DMS153 (cell line): ENCODE results near the gene SFMBT1.

Experiments used
- DNase-seq: peaks from one replicate; lab custom pipeline; 2025; lab: John Stamatoyannopoulos, UW

The SFMBT1 gene

DNA sequence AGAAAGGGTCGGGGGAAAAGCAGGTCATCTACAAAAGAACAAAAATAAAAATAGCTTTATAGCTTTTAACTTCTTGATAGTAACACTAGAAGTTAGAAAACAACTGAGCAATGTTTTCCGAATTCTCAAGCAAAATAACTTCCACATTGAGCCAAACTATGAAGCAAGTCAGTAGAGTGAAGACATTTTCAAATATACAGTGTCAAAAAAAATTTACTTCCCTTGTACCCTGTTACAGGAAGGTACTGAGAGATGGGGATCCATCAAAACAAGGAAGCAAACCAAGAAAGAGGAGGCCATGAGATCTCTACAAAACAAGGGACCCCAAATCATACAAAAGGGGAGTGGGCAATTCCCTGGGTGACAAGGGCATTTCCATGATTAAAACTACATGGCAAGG, 121.9 kb downstream of the SFMBT1 start:
- DNase-seq, result no peak

DNA sequence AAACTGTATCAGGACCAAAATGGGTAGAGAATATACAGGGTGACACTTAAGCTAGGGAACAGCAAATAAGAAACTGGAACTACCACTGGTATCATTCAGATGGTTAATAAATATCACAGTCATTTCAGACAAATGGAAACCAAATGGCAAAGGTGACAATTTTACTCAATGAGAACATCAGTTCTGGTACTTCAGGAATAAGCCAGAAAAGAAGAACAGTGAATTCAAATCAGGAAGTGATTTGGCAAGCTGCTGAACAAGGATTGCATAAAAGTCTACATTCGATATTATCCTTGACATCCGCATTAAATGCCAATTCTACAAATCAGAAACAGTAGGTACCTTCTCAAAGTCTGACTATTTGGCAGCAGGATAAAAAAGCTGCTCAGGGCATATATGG, 125.0 kb downstream of the SFMBT1 start:
- no peak for DNase-seq

DNA sequence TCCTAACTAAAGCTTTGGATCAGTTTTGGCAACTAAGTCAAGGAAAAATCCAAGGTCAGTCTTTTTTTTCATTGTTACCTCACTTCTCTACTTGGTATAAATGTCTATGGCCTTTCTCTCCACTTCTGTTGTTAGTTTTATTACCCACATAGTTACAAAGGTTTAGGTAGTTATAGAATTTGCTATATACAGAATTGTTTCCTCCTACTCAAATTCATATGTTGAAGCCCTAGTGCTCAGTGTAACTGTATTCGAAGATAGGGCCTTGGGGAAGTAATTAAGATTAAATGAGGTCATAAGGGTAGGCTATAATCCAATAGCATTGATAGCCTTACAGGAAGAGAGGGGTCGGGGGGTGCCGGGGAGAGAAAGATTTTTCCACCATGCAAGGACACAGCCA, 128.8 kb downstream of the SFMBT1 start:
- no peak for DNase-seq

DNA sequence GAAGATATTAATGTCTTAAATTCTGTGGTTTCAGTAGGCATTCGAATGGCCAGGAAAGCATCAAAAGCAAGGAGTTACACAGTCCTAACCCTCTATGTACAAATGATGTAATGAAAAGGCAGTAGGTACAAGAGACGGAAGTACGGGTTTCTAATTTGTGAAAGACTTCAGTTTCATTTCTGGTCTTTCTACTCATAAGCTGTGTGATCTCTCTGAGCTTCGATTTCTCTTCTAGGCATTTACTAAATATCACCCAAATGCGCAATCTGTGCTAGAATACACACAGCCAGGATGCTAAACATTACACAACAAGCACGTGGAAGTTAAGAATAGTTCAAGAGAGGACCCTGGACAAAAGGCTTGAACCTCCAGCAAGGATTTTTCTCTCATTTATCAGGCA, 130.6 kb downstream of the SFMBT1 start:
- DNase-seq, result no peak

DNA sequence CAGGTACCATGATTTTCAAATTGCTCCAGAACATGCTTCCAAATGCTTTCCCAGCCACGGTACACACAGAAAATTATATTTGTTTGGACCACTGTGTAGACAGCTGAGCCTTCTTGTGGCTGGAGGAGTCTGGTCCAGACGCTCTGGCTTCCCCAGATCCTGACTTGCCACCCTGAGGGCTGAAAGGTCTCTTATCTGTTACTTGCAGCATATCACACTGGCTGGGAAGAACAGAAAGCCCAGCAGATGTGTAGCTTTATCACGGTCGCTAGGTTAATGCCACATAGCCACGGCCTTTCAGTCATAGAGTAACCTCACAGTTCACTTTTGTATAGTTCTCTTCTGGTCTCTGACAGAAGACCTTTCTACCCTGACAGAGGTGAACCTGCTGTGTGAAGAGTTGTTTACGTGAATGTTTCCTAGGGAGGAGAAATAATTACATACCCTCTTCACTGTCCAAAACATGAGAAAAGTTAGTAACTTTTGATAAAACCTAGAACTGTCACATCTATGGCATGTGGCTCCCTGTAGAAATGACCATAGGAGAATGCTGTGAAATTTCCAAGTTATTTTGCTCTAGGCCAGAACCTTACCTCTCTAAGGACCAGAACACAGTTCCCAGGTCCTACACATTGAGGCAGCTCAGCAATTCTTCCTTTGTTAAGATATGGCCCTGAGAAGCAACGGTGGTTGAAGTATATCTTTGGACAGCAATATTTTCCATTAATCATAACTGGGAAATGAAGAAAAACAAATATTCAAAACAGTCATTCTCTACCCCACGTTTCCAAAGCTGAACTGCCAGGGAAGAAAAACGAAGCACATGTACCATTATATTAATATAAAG, 132.8 kb downstream of the SFMBT1 start:
- no peak for DNase-seq

DNA sequence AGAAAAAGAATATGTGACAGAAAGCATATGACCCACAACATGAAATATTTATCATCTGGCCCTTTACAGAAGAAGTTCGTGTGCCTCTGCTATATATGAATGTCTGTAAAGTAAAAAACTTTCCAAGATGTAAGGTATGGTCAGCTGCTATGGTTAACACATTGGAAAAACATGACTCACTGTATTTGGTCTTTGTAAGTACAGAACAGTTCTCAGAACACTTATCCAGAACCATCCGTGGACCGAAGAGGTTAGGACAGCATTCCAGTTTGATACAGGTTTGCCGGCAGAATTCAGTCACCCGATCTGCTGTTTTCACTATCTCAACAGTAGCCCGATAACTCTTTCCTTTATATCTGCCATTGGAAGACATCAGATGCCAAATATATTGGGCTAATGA, 135.1 kb downstream of the SFMBT1 start:
- DNase-seq, result no peak

DNA sequence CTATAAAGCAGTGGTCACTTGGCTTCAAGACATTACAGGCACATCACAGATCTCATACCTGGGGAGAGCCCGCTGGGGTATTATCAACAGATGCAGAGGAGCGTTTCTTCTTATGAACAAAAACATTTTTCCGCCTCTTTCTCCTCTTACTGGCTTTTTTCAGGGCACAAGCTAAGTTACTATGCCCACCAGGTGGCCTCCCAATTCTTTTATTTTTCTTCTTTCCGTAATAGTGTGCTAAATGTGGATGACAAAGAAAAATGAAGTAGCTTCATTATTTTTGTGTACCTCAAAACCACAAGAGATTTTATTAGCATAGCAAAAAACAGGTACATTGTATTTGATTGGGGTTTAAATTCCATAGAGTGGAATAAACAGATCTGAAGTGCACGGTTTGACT, 138.4 kb downstream of the SFMBT1 start:
- DNase-seq, result no peak

DNA sequence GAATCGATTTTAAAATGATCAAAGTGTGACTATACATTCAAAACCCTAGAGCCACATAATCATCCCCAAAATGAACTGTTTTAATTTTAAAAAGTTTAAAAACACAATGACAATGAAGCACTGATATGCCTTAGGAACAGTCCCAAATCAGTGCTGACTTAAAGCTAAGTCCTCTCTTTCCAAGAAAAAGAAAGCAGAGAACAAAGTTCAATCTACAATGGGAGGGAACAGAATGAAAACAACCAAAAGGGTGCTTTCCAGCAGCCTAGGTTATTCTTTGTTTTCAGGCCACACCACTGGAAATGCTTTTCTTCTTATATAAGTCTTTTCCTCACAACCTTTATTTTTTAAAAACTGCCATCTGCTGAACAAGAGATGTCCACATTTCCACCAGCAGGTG, 141.3 kb downstream of the SFMBT1 start:
- no peak for DNase-seq

DNA sequence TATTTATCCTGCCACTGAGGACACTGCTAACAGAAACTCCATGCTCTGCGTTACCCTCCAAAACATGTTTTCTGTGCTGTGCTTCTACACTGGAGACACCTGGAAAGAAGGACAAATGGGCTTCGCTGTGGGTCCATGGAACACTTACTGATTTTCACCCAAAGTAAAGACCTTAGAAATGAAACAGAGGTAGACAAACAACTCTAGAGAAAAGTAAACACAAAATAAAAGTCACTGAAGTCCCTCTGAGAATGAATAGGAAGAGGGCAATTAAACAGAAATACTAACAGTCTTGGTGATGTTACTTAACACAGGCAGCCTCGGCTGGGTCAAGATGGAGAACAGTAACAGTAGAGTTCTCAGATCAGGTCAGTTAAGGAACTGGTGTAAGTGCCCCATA, 141.9 kb downstream of the SFMBT1 start:
- no peak for DNase-seq

DNA sequence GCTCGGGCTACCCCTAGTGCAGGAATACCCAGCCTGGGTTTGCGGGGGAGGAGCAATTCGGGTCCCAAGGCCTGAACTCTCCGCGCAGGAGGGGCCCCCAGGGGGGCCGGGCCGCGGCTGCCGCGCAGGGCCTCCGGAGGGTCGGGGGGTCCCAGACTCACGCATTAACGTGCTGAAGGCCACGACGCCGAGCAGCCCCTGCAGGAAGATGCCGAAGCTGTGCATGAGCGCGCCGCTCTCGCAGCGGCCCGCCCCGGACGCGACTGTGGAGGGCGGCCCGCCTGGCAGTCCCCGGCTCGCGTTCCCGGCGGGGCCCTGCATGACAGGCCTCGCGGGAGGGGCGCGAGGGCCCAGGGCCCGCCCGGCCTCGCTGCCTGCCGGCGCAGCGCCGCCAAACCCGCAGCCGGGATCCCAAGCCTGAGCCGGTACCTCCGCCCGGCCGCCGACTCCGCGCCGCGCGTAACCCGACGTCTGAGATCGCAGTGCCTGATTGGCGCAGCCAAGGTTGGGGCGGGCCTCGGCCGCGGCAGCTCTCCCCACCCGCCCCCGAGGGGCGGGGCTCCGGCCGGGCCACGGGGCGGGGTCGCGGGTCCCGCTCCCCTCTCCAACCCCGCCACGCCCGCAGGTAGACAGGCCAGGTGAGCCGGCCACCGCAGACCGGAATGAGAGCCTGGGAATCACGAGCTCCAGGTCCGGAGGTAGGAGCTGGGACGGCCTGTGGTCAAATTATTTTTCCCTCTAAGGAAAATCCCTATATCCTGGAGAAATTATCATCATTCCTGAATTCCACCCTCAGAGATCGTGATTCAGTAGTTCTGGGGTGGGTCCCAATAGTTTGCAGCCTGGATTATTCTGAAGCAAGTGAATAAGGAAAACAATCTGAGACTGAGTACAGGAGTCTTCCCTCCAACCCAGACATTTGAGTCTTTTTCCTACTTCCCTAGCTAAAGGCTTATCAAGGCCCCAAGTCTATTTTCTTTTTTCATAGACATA, 148.4 kb downstream of the SFMBT1 start, which contains the start of gene STIMATE:
STIMATE (minus strand) TSS at position 419 of the 993 bp plus-strand sequence; CDS start at position 321, 98 bp downstream.
- peak; percentile 32 for DNase-seq

DNA sequence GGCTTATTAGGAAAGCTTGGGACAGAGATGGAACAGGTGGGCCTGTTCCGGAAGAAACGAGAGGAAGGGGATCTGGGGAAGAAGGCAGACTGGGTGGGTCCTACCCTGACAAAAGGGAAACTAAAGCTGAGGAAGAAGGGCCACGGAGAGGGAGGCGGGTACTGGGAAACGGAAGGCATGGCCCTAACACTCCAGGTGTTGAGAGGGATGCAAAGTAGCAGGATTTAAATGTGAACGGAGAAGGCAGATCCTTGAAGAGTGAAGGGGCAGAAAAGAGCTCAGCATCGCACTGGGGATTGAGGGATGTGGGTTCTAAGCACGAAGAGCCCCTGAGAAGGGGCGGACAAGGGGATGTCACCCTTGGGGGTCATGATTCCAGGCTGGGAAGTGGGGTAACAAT, 149.3 kb downstream of the SFMBT1 start:
- DNase-seq, result no peak

DNA sequence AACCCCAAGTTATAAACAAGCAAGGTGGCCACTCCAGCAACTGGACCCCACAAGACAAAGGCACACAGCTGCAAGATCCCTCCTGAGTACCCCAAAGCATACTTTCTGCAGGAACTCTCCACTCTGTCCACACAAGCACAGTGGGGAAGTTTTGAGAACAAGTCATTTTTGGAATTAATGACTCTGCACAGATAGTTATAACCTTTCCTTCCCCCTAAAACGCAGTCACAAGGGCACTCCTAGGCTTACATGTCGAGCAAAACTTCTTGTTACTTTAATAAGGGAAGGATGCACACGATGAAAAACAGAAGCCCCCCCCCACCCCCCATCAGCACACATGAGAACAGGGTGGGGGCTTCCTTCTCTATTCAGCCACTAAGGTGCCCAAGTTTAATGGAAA, 149.7 kb downstream of the SFMBT1 start:
- DNase-seq, result no peak

DNA sequence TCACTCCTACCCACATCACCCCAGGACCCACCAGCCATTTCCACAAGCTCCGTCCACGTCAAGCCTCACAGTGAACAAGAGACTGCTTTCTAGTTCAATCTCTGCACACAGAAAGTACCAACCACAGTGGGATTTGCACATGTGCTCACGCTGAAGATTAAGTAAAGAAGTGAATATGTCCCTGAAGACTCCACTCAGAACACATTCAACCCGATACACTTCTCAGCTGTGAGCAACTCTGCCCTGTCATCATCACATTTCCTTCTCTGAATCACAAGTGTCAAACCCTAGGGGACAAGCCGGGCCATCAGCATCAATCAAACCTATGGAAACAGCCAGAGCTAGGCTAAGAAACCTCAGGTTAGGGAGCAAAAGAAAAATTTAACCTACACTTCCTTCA, 150.5 kb downstream of the SFMBT1 start:
- no peak for DNase-seq

DNA sequence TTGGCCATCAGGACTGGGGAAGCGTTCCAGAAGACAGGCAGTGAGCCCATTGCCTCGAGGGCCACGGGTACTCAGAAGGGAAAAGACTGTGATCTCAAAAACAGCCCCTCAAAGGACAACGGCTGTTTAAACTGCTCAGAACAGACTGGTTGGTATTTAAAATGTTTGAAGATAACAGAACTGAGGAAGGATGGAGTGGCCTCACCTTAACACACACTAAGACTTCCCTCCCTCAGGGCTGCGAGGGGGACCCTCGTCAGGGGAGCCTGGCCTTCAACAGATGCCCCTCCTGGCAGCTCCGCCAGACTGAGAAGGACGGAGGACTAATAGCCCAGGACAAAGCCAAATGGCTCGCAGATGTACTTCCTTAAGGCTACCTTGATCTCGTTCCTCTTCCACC, 151.1 kb downstream of the SFMBT1 start:
- DNase-seq, result no peak

DNA sequence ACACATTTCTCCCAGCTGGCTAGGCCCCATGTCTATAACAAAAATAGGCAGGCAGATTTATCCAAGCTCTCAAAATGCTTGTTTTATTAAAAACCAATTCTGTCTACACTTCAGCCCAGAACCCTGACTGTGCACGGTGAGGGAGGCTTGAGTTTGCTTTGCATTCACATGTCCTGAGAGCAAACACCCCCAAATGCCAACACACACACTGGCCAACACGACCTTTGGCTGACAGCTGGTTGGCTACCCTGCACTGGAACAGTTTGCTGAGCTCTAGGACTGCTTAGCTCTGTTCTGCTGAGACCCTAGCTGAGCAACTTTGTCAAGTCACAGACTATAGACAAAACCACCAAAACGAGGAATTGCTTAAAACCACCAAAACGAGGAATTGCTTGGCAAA, 152.2 kb downstream of the SFMBT1 start:
- DNase-seq, result no peak

DNA sequence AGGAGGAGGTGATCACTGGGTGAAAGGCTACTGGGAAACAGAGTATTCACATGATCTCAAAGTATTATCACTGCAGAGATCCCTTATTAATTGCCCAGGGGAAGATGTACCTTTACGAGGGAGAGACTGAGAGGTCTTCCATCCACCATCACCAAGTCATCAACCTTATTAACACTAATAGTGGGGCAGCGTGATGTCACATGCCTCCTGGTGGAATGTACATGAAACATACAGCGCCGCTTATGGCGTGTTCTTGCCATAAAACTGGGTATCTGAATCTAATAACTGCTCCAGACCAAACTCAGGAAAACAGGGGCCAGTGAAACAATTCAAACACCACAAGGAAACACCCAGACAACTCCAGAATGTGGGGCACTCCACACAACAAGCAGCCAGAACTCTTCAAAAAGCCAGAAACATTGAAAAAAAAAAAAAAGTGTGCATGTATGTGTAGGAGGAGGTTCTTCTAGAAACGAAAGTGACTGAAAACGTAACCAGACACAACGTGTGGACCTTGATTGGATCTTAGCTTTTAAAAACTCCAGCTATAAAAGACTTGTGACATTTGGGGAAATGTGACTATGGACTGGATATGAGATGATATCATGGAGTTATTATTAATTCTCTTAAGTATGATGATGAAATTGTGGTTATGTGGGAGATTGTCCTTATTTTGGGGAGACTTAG, 153.1 kb downstream of the SFMBT1 start:
- DNase-seq, result no peak

DNA sequence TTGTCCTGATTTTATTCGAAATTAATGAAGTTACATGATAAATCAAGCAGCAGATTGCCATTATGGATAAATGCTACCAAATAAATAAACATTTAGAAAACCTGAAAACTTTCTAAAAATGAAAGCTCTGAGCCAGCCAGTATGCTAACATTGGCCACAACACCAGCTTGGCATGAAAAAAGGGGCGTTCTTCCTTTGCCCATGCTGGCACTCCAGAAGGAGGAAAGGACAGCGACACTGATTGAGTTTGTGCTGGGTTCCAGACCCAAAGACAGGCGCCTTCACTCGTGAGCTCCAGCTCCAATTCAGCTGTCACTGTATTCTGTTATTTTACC, 153.6 kb downstream of the SFMBT1 start:
- DNase-seq, result no peak

DNA sequence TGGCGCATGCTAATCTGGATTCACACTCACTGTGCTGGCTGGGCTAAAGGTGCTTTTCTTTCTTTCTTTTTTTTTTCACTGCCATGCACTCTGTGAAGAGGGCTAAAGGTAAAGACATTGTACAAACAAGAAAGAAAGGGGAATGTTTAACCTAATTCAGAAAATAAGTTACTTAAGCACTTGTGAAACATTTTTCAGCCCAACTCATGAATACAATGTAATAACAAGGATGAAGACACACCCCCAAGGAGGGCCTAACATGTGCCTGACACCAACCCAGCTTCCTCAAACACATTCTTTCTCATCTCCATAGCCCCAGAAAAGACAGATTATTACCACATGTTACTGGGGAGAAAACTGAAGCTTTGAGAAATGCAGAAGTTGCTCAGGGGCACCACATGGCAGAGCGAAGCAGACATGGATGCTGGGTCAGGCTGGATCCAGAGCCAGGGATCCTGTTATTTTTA, 154.2 kb downstream of the SFMBT1 start:
- no peak for DNase-seq

DNA sequence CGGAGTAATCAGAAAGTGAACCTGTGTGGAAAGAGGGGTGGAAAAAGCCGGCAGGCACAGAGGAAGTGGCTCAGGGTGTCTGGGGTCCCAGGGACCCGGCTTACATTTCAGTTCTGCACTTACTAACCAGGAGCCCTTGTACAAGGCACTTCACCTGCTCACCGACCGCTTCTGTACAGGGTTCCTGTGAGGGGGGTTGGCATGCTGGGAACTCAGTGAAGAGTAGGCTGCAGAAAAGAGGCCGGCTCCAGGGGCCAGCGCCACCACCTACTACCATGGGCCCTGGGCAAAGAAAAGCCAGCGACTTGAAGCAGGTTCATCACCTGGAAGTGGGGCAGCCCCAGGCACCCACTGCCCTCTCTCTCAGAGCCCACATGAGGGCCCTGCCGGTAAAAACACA, 154.7 kb downstream of the SFMBT1 start:
- DNase-seq, result no peak

DNA sequence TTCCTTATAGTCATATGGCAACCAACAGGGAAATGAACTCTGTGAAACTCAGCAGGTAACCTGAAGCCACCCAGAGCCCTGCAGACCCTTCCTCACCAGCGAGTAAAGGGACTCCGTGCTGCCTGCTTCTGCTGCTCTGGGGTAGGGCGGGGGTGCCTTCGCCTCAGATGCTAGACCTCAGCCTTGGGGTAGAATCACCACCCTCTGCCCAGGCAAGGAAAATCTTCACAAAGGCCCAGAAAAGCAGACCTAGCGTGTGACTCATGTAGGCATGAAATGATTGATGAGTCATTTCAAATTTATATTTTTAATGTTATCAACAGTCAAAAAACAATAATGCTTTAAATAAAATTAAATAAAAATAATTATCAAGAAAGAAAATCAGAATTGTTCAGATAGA, 155.1 kb downstream of the SFMBT1 start:
- no peak for DNase-seq

DNA sequence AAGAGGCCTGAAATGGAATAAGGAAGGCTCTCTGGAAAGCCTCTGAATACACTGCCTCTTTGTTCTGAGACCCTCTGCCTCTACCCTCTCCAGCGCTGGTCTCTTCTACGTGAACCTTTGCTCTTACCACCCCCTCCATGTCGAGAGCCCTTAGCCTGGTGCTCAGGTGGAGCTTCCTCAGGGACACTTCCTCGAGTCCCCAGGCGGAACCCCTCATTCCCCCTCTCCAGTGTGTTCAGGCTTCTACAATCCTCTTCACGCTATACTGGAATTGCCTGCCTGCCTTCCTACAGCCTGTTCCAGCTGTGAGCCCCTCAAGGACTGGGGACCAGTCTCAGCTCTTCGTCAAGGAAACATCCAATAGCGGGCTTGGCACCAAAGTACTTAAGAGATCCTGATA, 156.0 kb downstream of the SFMBT1 start:
- no peak for DNase-seq

DNA sequence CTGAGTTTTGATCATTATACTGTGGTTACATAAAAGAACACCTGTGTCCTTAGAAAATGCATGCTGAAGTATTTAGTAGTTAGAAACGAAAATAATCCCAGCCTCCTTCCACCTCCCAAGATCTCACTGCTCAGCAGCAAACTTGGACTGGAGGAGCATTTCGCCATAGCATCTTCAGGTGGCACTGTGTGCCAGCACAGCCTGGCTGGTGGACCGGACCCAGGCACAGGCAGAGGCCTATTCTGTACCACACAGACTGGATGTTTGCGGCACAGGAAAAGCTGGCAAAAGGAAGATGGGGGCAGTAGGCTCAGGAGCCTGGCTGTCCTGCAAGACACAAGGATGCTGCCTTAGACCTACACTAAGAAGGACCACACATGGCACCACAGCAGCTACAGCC, 158.7 kb downstream of the SFMBT1 start:
- no peak for DNase-seq
